ENCODE data around the gene MYO3B. TPM values are rescaled to one million over a fixed set of nuclear protein-coding genes. Genes with fewer than 3 reads are reported as not detected.

MYO3B gene
- total RNA-seq, 1 donor from 2014 or later: 27.3 TPM

DNA sequence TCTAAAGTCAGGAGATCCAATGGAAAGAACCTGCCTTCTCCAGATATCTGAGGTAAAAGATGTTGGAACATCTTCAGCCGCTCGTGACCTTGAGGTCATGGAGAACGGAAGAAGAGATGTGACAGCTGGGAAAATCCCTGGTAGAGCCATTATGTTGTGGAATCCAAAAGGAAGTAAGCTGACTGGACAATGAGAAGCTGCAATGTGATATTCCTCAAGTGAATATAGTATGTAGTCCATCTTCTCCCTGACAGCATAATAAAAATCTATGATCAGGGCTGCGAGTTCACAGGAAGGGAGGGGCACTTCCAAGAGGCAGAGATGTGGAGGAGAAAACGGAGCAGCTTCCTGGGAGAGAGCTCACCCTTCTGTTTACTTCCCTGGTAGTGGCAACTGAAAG lies 336.2 kb downstream of the MYO3B start:
- H3F3A ChIP-seq (ENCODE audit: low read depth): no peaks in the 10 kb centered on the region
- H3K9ac ChIP-seq: no peak overlapping the region
- H3K27ac ChIP-seq: no peak overlapping the region
- Mint-ChIP-seq H3K4me1 (peaks cover 28% of the 10 kb centered on the region), H3K36me3 (peaks cover 1% of the 10 kb centered on the region), H3K9me3 (no peaks in the 10 kb centered on the region), H3K27me3 (ENCODE audit: insufficient read depth, low read depth) (peaks cover 4% of the 10 kb centered on the region), H3K27ac (no peak overlapping the region), H3K4me3 (no peak overlapping the region)
- H3K9me3 ChIP-seq (ENCODE audit: low read depth): no peaks in the 10 kb centered on the region
- H3K4me2 ChIP-seq: no peak overlapping the region
- TF ChIP-seq, protein P1, sequence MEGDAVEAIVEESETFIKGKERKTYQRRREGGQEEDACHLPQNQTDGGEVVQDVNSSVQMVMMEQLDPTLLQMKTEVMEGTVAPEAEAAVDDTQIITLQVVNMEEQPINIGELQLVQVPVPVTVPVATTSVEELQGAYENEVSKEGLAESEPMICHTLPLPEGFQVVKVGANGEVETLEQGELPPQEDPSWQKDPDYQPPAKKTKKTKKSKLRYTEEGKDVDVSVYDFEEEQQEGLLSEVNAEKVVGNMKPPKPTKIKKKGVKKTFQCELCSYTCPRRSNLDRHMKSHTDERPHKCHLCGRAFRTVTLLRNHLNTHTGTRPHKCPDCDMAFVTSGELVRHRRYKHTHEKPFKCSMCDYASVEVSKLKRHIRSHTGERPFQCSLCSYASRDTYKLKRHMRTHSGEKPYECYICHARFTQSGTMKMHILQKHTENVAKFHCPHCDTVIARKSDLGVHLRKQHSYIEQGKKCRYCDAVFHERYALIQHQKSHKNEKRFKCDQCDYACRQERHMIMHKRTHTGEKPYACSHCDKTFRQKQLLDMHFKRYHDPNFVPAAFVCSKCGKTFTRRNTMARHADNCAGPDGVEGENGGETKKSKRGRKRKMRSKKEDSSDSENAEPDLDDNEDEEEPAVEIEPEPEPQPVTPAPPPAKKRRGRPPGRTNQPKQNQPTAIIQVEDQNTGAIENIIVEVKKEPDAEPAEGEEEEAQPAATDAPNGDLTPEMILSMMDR (IDR thresholded peaks at IDR 0.05): no peak
- TF ChIP-seq EZH2phosphoT487 (IDR thresholded peaks at IDR 0.05) (no peak), EZH2 (IDR thresholded peaks at IDR 0.05) (no peak)
- no peak overlapping the region for H3K4me3 ChIP-seq
- no peaks in the 10 kb centered on the region for H3K79me2 ChIP-seq (ENCODE audit: low read depth)
- H4K20me1 ChIP-seq (ENCODE audit: low read depth): no peaks in the 10 kb centered on the region
- H3K36me3 ChIP-seq: no peaks in the 10 kb centered on the region
- peaks cover 15% of the 10 kb centered on the region for H3K4me1 ChIP-seq
- H2AFZ ChIP-seq (replicated peaks): no peak overlapping the region
- H3K27me3 ChIP-seq: no peaks in the 10 kb centered on the region
- DNase-seq (ENCODE audit: low spot score): no peak

DNA sequence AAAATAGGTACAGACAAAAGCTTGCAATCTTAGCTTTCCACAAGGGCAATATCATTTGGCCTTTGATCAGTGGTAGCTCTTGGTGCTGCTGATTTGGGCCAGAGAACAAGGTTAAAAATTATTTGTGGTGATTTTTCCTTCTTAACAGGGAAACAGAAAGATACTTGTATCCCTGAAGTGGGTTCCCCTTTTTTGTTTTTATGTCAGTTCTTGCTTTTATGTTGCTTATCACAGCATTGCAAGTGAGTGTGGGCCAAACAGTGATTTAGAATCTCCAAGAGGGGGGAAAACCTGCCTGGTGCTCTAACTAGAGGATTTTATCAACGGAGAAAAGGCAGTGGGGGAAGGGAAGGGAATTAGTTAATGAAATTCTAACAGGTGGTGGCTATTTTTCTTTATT lies 339.6 kb downstream of the MYO3B start:
- no peaks in the 10 kb centered on the region for H4K20me1 ChIP-seq (ENCODE audit: low read depth)
- no peak overlapping the region for H3K4me2 ChIP-seq
- peaks cover 2% of the 10 kb centered on the region for H3K4me1 ChIP-seq
- no peak overlapping the region for H2AFZ ChIP-seq (replicated peaks)
- Mint-ChIP-seq H3K9me3 (no peaks in the 10 kb centered on the region), H3K36me3 (peaks cover 1% of the 10 kb centered on the region), H3K27ac (no peak overlapping the region), H3K4me3 (no peak overlapping the region), H3K27me3 (ENCODE audit: insufficient read depth, low read depth) (peaks cover 4% of the 10 kb centered on the region), H3K4me1 (peaks cover 17% of the 10 kb centered on the region)
- no peak overlapping the region for H3K27ac ChIP-seq
- no peaks in the 10 kb centered on the region for H3F3A ChIP-seq (ENCODE audit: low read depth)
- H3K4me3 ChIP-seq: no peak overlapping the region
- no peaks in the 10 kb centered on the region for H3K27me3 ChIP-seq
- no peaks in the 10 kb centered on the region for H3K36me3 ChIP-seq
- no peak for DNase-seq (ENCODE audit: low spot score)
- no peaks in the 10 kb centered on the region for H3K9me3 ChIP-seq (ENCODE audit: low read depth)
- H3K79me2 ChIP-seq (ENCODE audit: low read depth): no peaks in the 10 kb centered on the region
- no peak overlapping the region for H3K9ac ChIP-seq
- TF ChIP-seq, protein P1 (IDR thresholded peaks at IDR 0.05): no peak
- TF ChIP-seq EZH2 (IDR thresholded peaks at IDR 0.05) (no peak), EZH2phosphoT487 (IDR thresholded peaks at IDR 0.05) (no peak)

DNA sequence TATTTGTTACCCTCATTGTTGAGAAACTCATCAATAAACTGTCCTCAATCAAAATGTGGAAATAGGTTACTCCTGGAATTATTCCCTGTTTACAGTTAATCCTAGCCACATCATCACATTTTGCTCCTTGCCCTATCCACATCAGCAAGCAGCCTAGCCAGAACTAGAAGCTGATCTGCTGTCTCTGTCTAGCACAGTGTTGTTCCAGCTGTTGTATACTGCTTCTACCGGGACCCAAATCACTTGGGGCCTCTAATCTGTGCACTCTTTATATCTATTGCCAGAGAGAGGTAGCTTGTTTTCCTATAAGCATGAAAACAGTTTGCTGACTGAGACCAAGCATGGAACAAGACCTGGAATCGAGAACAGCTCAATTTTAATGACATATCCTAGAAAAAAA lies 341.0 kb downstream of the MYO3B start:
- no peak overlapping the region for H2AFZ ChIP-seq (replicated peaks)

More for the DNA sequence above, 341.0 kb downstream of the MYO3B start:
- no peaks in the 10 kb centered on the region for H3K9me3 ChIP-seq (ENCODE audit: low read depth)
- no peaks in the 10 kb centered on the region for H4K20me1 ChIP-seq (ENCODE audit: low read depth)
- Mint-ChIP-seq H3K4me3 (no peak overlapping the region), H3K36me3 (no peaks in the 10 kb centered on the region), H3K27ac (no peak overlapping the region), H3K4me1 (peaks cover 8% of the 10 kb centered on the region), H3K27me3 (ENCODE audit: insufficient read depth, low read depth) (no peaks in the 10 kb centered on the region), H3K9me3 (no peaks in the 10 kb centered on the region)
- H3K9ac ChIP-seq: no peak overlapping the region
- no peak overlapping the region for H3K4me3 ChIP-seq
- H3K36me3 ChIP-seq: no peaks in the 10 kb centered on the region
- H3K4me2 ChIP-seq: no peak overlapping the region
- TF ChIP-seq, protein P1 (IDR thresholded peaks at IDR 0.05): no peak
- TF ChIP-seq EZH2 (IDR thresholded peaks at IDR 0.05) (no peak), EZH2phosphoT487 (IDR thresholded peaks at IDR 0.05) (no peak)
- no peaks in the 10 kb centered on the region for H3K79me2 ChIP-seq (ENCODE audit: low read depth)
- no peak for DNase-seq (ENCODE audit: low spot score)
- H3K27me3 ChIP-seq: no peaks in the 10 kb centered on the region
- H3F3A ChIP-seq (ENCODE audit: low read depth): no peaks in the 10 kb centered on the region
- H3K4me1 ChIP-seq: no peaks in the 10 kb centered on the region
- no peak overlapping the region for H3K27ac ChIP-seq
